Raji (cell line): ENCODE data around the gene RBFOX2.

Experiments
- POLR2A ChIP-seq: IDR thresholded peaks from 2 replicates; pipeline ENCODE4 v1.6.1; 2011; ENCODE audit warnings: low read depth, low read length, control low read depth; ENCODE audit not compliant: insufficient read depth

The RBFOX2 gene

DNA sequence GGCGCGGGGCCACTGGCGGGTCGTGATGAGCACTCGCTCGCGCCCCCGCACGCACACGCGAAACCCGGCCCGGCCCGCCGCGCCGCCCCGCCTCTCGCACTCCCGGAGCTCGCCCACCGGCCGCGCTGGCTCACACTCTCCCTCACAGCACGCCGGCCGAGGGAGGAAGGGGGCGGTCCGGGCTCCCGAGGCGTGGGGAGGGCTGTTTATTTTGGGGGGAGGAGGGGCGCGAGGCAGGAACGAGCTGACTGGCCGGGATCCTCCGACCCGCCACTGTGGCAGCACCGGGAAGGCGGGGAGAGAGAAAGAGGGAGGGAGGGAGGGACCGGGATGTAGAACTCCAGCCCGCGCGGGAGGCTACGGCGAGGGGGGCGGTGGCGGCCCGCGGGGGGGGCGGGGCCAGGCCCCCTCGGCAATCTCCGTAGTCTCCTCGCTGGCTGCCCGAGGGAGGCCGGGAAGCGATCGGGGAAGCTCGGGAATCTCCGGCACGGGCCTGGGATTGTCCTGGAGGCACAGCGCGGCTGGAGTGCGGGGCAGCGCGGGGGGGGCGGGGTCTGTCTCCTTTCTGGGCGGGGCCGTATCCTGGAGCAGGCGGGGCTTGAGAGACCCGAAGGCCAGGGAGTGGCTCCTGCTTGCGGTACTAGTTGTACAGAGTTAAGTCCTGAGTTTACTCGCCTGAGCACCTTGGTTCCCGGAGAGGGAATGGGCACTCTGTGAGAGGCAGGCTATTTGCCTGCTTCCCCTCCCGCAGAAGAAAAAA lies at the start of gene RBFOX2:
RBFOX2 (minus strand) TSS at position 179 of the 760 bp plus-strand sequence. CDS start 399 bp downstream, outside the sequence.
- TF ChIP-seq POLR2A: 0 out of 2 replicates have a peak, but pooled peaks have one; percentile 8

- TF ChIP-seq POLR2A: no peak
Measured at GRCh38 chr22:36077271-36077670, 48.6 kb upstream of the RBFOX2 start.

DNA sequence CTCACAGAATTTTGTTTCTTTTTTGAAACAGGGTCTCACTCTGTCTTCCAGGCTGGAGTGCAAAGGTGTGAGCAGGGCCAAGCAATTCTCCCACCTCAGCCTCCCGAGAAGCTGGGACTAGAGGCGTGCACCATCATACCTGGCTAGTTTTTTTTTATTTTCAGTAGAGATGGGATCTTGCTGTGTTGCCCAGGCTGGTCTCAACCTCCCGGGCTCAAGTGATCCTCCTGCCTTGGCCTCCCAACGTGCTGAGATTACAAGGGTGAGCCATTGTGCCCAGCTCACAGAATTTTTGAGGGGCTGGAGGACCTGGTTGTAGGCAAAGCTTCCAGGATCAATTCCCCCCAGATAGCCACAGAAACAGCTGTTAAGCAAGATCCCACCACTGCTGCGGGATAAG lies 47.1 kb upstream of the RBFOX2 start:
- TF ChIP-seq POLR2A: no peak

- TF ChIP-seq POLR2A: no peak
Measured at GRCh38 chr22:36075230-36075629, 46.6 kb upstream of the RBFOX2 start.

DNA sequence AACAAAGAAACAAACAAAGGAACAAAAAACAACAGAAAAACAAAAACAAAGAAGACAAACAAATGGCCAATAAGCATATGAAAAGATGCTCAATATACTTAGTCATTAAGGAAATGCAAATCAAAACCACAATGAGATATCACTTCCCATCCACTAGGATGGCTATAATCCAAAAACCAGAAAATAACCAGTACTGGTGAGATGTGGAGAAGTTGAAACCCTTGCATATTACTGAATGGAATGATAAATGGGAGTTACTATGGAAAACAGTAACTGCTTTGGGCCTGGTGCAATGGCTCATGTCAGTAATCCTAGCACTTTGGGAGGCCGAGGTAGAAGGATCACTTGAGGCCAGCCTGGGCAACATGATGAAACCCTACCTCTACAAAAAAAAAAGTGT lies 44.9 kb upstream of the RBFOX2 start:
- TF ChIP-seq POLR2A: no peak

DNA sequence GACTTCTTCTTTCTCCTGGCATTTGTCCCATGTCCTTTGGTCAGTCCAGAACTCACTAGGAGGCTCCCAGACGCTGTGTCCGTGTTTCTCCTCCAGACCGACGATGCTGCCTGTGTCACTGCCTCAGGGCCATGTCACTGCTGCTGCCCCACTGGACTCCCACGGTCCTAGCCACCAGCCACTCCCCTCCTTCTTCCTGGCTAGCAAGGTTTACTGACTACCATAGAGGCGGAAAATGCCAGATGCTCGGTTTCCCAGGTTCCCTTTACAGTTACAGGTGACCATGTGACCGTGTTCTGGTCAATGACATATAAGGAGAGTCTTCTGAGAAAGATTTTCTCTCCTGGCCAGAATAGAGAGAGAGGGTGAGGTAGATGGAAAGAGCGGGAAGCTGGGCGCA lies 40.7 kb upstream of the RBFOX2 start:
- TF ChIP-seq POLR2A: no peak

DNA sequence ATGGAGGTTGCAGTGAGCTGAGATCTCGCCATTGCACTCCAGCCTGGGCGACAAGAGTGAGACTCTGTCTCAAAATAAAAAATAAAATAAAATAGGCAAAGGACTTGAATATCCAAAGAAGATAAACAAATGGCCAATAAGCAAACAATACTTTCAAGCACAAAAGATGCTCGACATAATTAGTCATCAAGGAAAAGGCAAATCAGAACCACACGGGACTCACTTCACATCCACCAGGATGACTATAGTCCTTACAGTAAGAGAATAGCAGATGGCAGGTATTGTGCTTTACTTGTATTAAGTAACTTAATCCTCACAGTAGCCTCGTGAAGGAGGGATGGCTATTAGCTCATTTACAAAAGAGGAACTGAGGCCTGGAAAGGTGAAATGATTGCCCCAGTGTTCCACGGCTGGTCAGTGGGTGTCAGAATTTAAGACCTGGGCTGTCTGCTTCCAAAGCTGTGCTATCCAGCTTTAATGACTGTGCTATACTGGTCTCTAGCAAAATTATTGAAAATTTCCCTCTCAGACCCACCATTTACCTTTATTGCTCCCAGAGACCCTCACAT lies 40.2 kb upstream of the RBFOX2 start:
- TF ChIP-seq POLR2A: no peak

- TF ChIP-seq POLR2A: no peak
Measured at GRCh38 chr22:36067235-36067558, 38.6 kb upstream of the RBFOX2 start.

GRCh38 chr22:36065775-36066544 lies 37.3 kb upstream of the RBFOX2 start:
- peak; percentile 41 for TF ChIP-seq POLR2A

DNA sequence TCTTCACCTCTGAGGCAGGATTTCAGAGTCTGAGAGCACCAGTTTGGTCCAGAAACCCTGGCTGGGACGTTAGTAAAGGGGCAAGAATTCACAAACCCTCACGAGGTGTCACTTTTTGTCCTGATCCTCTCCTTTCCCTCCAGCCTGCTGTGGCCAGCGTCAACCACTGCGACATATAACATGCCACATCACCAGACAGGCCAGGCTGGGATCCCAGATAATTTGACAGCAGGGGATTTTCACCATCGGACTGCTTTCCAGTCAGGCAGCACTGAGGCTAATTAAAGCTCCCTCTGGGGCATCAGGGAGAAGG lies 36.8 kb upstream of the RBFOX2 start:
- TF ChIP-seq POLR2A: no peak

DNA sequence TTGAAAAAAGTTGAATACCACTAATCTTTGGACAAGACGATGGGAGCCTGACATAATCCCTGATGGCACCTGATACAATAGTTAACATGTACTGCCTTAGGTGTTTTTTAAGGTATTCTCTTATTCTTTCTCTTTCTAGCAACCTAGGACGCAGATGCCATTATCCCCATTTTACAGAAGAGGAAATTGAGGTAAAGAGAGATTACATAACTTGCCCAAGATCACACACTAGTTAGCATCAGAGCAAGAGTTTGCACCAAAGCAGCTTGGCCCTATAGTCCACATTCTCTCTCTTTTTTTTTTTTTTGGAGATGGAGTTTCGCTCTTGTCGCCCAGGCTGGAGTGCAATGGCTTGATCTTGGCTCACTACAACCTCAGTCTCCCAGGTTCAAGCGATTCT lies 35.7 kb upstream of the RBFOX2 start:
- TF ChIP-seq POLR2A: no peak

DNA sequence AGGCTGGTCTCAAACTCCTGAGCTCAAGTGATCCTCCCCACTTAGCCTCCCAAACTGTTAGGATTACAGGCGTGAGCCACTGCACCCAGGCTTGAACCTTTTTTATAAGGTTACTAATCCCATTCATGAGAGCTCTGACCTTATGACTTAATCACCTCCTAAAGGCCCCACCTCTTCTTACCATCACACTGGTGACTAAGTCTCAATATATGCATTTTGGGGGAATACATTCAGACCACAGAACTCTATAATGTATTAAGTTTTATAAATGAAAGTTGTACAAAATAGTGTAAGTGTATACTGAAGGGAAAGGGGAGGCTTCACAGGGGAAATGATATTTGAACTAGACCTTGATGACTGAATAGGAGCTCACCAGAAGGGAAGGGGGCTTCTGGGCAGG lies 28.4 kb upstream of the RBFOX2 start:
- no peak for TF ChIP-seq POLR2A

- TF ChIP-seq POLR2A: no peak
Measured at GRCh38 chr22:36055376-36056295, 27.0 kb upstream of the RBFOX2 start.

DNA sequence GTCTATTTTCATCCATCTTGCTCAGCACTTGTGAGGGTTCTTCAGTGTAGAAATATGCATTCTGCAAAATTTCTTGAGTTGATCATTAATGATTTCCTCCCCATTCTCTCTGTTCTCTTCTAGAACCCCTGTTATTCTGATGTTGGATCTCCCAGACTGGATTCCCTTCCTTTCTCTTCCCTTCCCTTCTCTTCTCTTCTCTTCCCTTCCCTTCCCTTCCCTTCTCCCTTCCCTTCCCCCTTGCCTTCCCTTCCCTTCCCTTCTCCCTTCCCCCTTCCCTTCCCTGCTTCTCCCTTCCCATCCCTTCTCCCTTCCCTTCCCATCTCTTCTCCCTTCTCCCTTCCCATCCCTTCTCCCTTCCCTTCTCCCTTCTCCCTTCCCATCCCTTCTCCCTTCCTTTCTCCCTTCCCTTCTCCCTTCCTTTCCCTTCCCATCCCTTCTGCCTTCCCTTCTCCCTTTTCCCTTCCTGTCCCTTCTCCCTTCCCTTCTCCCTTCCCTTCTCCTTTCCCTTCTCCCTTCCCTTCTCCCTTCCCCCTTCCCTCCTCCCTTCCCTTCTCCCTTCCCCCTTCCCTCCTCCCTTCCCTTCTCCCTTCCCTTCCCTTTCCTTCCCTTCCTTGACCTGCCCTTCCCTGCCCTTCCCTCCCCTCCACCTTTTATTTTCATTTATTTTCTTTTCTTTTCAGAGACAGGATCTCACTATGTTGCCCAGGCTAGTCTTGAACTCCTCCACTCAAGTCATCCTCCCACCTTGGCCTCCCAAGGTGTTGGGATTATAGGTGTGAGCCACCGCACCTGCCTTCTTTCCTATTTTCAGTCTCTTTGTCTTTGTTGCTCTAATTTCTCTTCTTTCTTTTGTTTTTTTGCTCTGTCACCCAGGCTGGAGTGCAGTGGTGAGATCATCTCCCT lies 24.9 kb upstream of the RBFOX2 start:
- no peak for TF ChIP-seq POLR2A
